SU-DHL-6 (cell line): ENCODE measurements around the gene SURF6.

Experiments
- H2AFZ ChIP-seq: fragments of 200-600 bp; sonication (generic); 2 replicates; pipeline ENCODE4 v1.6.1; 2014; ENCODE audit warnings: low read depth, mild to moderate bottlenecking, moderate library complexity, mixed read lengths, antibody characterized with exemption, low read length; ENCODE audit not compliant: severe bottlenecking
- H3F3A ChIP-seq: fragments of 200-600 bp; shearing (Covaris generic); 2 replicates; pipeline ENCODE4 v1.6.0; 2016; ENCODE audit warnings: antibody characterized with exemption, mild to moderate bottlenecking; ENCODE audit not compliant: insufficient read depth
- H3K27ac ChIP-seq: fragments of 200-600 bp; sonication (generic); 2 replicates; pipeline ENCODE4 v1.5.1; 2016; ENCODE audit warnings: low read depth, mild to moderate bottlenecking, low read length, moderate library complexity, mixed read lengths
- H3K27me3 ChIP-seq: fragments of 200-600 bp; sonication (generic), shearing (Covaris generic); 2 replicates; pipeline ENCODE4 v1.6.0; 2014; ENCODE audit warnings: mild to moderate bottlenecking, low read length
- H3K36me3 ChIP-seq: fragments of 200-600 bp; sonication (generic); 2 replicates; pipeline ENCODE4 v1.6.1; 2014; ENCODE audit warnings: mild to moderate bottlenecking, low read length, mixed read lengths
- H3K4me2 ChIP-seq: fragments of 300-600, 200-600 bp; shearing (Covaris generic), sonication (generic); 2 replicates; pipeline ENCODE4 v1.6.0; 2014; ENCODE audit warnings: low read length, low read depth, mild to moderate bottlenecking; ENCODE audit not compliant: poor library complexity, severe bottlenecking
- H3K4me3 ChIP-seq: fragments of 200-600 bp; sonication (generic); 2 replicates; pipeline ENCODE4 v1.5.1; 2014; ENCODE audit warnings: antibody characterized with exemption, low read length, mild to moderate bottlenecking, mixed read lengths; ENCODE audit not compliant: insufficient read depth, poor library complexity, severe bottlenecking
- H3K79me2 ChIP-seq: fragments of 200-600 bp; sonication (generic); 2 replicates; pipeline ENCODE4 v1.6.1; 2014; ENCODE audit warnings: mild to moderate bottlenecking, low read length, moderate library complexity; ENCODE audit not compliant: insufficient read depth
- H3K9ac ChIP-seq: fragments of 200-600 bp; sonication (generic); 2 replicates; pipeline ENCODE4 v1.7.0; 2014; ENCODE audit warnings: mild to moderate bottlenecking, low read length
- H3K9me2 ChIP-seq: fragments of 200-600 bp; sonication (generic); replicated peaks from 2 replicates; pipeline ENCODE4 v1.6.1; 2014; ENCODE audit warnings: low read length; ENCODE audit not compliant: insufficient read depth
- H3K9me3 ChIP-seq: fragments of 200-600 bp; sonication (generic); 2 replicates; pipeline ENCODE4 v1.6.1; 2014; ENCODE audit warnings: low read length, mixed read lengths; ENCODE audit not compliant: insufficient read depth
- H4K20me1 ChIP-seq: fragments of 200-600 bp; sonication (generic); 2 replicates; pipeline ENCODE4 v1.6.1; 2014; ENCODE audit warnings: low read depth, mild to moderate bottlenecking, antibody characterized with exemption, low read length, moderate library complexity, mixed read lengths
- EZH2phosphoT487 ChIP-seq: fragments of 200-600 bp; sonication (generic), shearing (Covaris generic); conservative IDR thresholded peaks from 2 replicates; pipeline ENCODE4 v1.6.1; 2018; ENCODE audit warnings: mild to moderate bottlenecking, antibody characterized with exemption, low read length, moderate library complexity, mixed read lengths
- TF ChIP-seq, protein P1 (sequence below): fragments of 200-600 bp; sonication (generic); IDR thresholded peaks from one replicate; pipeline ENCODE4 v1.5.1; 2017; ENCODE audit warnings: antibody characterized with exemption, mild to moderate bottlenecking, low read length, moderate library complexity; ENCODE audit not compliant: insufficient read depth, poor library complexity, severe bottlenecking

Gene SURF6

GRCh38 chr9:133362359-133363044, 26.5 kb upstream of the SURF6 start:
- no peak for TF ChIP-seq EZH2phosphoT487
- H3K4me3 ChIP-seq: no peak overlapping the region
- no peaks in the 10 kb centered on the region for H3K27me3 ChIP-seq
- H3K4me2 ChIP-seq: no peak overlapping the region
- no peak overlapping the region for H3K9ac ChIP-seq
- H3K9me2 ChIP-seq: no peaks in the 10 kb centered on the region
- no peak overlapping the region for H3K27ac ChIP-seq
- peaks cover 6% of the 10 kb centered on the region for H3K36me3 ChIP-seq
- H3F3A ChIP-seq: 0 out of 2 replicates have a peak, but pooled peaks cover 5% of the 10 kb centered on the region
- H4K20me1 ChIP-seq: no peaks in the 10 kb centered on the region
- no peak overlapping the region for H2AFZ ChIP-seq
- no peaks in the 10 kb centered on the region for H3K9me3 ChIP-seq
- H3K79me2 ChIP-seq: peaks cover 9% of the 10 kb centered on the region; the same call in 1 of the 2 replicates

GRCh38 chr9:133361507-133362092, 25.6 kb upstream of the SURF6 start:
- Histone ChIP-seq H4K20me1 (no peaks in the 10 kb centered on the region), H3K4me2 (no peak overlapping the region), H3K27me3 (no peaks in the 10 kb centered on the region), H3K36me3 (peaks cover 6% of the 10 kb centered on the region), H3K9ac (no peak overlapping the region), H3K9me2 (no peaks in the 10 kb centered on the region), H3K27ac (no peak overlapping the region), H2AFZ (no peak overlapping the region), H3K79me2 (peaks cover 15% of the 10 kb centered on the region; the same call in 1 of the 2 replicates), H3K4me3 (no peak overlapping the region), H3F3A (0 out of 2 replicates have a peak, but pooled peaks cover 5% of the 10 kb centered on the region), H3K9me3 (no peaks in the 10 kb centered on the region)
- TF ChIP-seq, protein P1, sequence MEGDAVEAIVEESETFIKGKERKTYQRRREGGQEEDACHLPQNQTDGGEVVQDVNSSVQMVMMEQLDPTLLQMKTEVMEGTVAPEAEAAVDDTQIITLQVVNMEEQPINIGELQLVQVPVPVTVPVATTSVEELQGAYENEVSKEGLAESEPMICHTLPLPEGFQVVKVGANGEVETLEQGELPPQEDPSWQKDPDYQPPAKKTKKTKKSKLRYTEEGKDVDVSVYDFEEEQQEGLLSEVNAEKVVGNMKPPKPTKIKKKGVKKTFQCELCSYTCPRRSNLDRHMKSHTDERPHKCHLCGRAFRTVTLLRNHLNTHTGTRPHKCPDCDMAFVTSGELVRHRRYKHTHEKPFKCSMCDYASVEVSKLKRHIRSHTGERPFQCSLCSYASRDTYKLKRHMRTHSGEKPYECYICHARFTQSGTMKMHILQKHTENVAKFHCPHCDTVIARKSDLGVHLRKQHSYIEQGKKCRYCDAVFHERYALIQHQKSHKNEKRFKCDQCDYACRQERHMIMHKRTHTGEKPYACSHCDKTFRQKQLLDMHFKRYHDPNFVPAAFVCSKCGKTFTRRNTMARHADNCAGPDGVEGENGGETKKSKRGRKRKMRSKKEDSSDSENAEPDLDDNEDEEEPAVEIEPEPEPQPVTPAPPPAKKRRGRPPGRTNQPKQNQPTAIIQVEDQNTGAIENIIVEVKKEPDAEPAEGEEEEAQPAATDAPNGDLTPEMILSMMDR: no peak
- TF ChIP-seq EZH2phosphoT487: no peak

- H3F3A ChIP-seq: peaks cover 6% of the 10 kb centered on the region; the same call in 1 of the 2 replicates
Observed at GRCh38 chr9:133360400-133361393, 24.7 kb upstream of the SURF6 start.

More at GRCh38 chr9:133360400-133361393, 24.7 kb upstream of the SURF6 start:
- no peak overlapping the region for H3K4me2 ChIP-seq
- H4K20me1 ChIP-seq: no peaks in the 10 kb centered on the region
- no peak overlapping the region for H2AFZ ChIP-seq
- no peaks in the 10 kb centered on the region for H3K9me2 ChIP-seq
- H3K9ac ChIP-seq: no peak overlapping the region
- H3K4me3 ChIP-seq: no peak overlapping the region
- H3K27me3 ChIP-seq: no peaks in the 10 kb centered on the region
- H3K27ac ChIP-seq: no peak overlapping the region
- peaks cover 8% of the 10 kb centered on the region; the same call in 1 of the 2 replicates for H3K79me2 ChIP-seq
- H3K9me3 ChIP-seq: no peaks in the 10 kb centered on the region
- peaks cover under 1% of the 10 kb centered on the region for H3K36me3 ChIP-seq
- TF ChIP-seq, protein P1: no peak
- TF ChIP-seq EZH2phosphoT487: no peak
